ENCODE measurements around the gene PGAM1.

The PGAM1 gene

GRCh38 chr10:97426776-97427570 is 982 bp downstream of the PGAM1 start:
- TF ChIP-seq GATA1 (IDR thresholded peaks at IDR 0.05; ENCODE audit: low read depth, low read length): no peak
- no peak for TF ChIP-seq POLR2A (IDR thresholded peaks at IDR 0.05; ENCODE audit: low read length)
- peak in 1 of 2 experiments; percentile 39 for DNase-seq

GRCh38 chr10:97427571-97428179 is 1.7 kb downstream of the PGAM1 start:
- DNase-seq: peak in 1 of 2 experiments; percentile 23
- no peak for TF ChIP-seq POLR2A (IDR thresholded peaks at IDR 0.05; ENCODE audit: low read length)
- no peak for TF ChIP-seq GATA1 (IDR thresholded peaks at IDR 0.05; ENCODE audit: low read depth, low read length)

DNA sequence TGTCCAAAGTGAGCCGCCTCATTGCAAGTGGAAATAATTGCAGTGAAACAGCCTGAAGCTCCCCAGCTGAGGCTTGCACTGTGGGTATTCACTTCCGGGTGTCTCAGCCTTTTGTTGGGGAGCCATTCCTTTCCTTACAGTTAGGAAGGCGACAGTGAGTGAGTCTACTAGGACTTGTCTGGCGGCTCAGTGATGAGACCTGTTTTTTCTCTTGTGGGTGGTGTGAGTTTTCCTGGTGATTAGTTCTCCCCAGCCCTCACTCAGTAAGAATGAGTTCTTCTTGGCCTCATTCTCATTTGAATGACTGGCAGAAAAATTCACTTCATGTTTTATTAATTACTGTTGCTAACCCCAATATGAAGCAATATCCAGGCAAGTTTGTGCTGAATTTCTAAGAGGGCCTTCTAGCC is 2.6 kb downstream of the PGAM1 start:
- no peak for DNase-seq
- TF ChIP-seq POLR2A (IDR thresholded peaks at IDR 0.05; ENCODE audit: low read length): no peak

GRCh38 chr10:97434055-97434454 is 8.1 kb downstream of the PGAM1 start:
- no peak for TF ChIP-seq POLR2A (IDR thresholded peaks at IDR 0.05; ENCODE audit: low read length)
- TF ChIP-seq GATA1 (IDR thresholded peaks at IDR 0.05; ENCODE audit: low read depth, low read length): no peak

GRCh38 chr10:97434557-97434956 is 8.6 kb downstream of the PGAM1 start:
- no peak for DNase-seq
- TF ChIP-seq GATA1 (IDR thresholded peaks at IDR 0.05; ENCODE audit: low read depth, low read length) (no peak), POLR2A (IDR thresholded peaks at IDR 0.05; ENCODE audit: low read length) (no peak)

More at GRCh38 chr10:97434055-97434454, 8.1 kb downstream of the PGAM1 start:
- no peak for DNase-seq

- no peak for DNase-seq
- TF ChIP-seq POLR2A (IDR thresholded peaks at IDR 0.05; ENCODE audit: low read length) (no peak), GATA1 (IDR thresholded peaks at IDR 0.05; ENCODE audit: low read depth, low read length) (no peak)
These were observed 9.2 kb downstream of the PGAM1 start for GRCh38 chr10:97435211-97435610.

DNA sequence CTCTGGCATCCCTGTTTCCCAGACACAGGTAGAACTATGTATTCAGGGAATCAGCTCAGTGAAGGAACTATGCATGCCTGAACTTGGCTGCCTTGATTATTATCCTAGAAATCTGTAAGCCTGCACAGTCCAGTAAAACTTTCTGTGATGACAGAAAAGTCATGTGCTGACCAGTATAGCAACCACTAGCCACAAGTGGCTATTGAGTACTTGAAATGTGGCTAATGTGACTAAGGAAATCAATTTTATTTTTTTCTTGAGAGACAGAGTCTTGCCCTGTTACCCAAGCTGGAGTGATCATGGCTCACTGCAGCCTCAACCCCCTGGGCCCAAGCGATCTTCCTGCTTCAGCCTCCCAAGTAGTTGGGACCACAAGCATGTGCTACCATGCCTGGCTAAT is 16.3 kb downstream of the PGAM1 start:
- TF ChIP-seq POLR2A (IDR thresholded peaks at IDR 0.05; ENCODE audit: low read length): no peak
- no peak for TF ChIP-seq GATA1 (IDR thresholded peaks at IDR 0.05; ENCODE audit: low read depth, low read length)
- no peak for DNase-seq

GRCh38 chr10:97444212-97444611 is 18.2 kb downstream of the PGAM1 start:
- DNase-seq: no peak
- TF ChIP-seq POLR2A (IDR thresholded peaks at IDR 0.05; ENCODE audit: low read length): no peak
- TF ChIP-seq GATA1 (IDR thresholded peaks at IDR 0.05; ENCODE audit: low read depth, low read length): no peak

DNA sequence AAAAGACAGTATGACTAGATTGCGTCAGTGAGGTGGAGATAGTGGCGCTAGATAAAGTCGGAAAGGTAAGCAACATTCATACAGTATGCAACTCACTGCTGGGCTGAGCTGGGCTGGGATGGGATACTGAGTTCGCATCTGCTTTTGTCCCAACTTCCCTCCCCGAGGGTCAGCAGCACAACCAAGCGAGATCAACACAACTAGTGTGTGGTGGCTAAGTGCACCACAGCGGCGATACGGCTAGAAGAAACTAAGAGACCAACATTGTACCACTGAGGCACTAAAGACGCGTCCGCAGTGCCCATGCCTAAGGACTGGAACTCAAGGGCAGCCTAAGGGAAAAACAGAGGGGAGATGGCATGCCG is 19.3 kb downstream of the PGAM1 start:
- no peak for TF ChIP-seq GATA1 (IDR thresholded peaks at IDR 0.05; ENCODE audit: low read depth, low read length)
- no peak for TF ChIP-seq POLR2A (IDR thresholded peaks at IDR 0.05; ENCODE audit: low read length)
- peak; percentile 45 to 56 for DNase-seq

- DNase-seq: peak; percentile 93 to 94
- TF ChIP-seq GATA1 (IDR thresholded peaks at IDR 0.05; ENCODE audit: low read depth, low read length): no peak
- TF ChIP-seq POLR2A (IDR thresholded peaks at IDR 0.05; ENCODE audit: low read length): peak; percentile 82
These were observed 20.0 kb downstream of the PGAM1 start, which contains the start of the genes EXOSC1 and ZDHHC16 for GRCh38 chr10:97445722-97446639. TSS of gene EXOSC1 (minus strand) at chr10:97446006. CDS start at chr10:97445985, 21 bp downstream. TSS of gene ZDHHC16 (plus strand) at chr10:97446175. CDS start at chr10:97451676, 5,501 bp downstream.

- no peak for DNase-seq
- TF ChIP-seq POLR2A (IDR thresholded peaks at IDR 0.05; ENCODE audit: low read length) (no peak), GATA1 (IDR thresholded peaks at IDR 0.05; ENCODE audit: low read depth, low read length) (no peak)
These were observed 24.8 kb downstream of the PGAM1 start for GRCh38 chr10:97450828-97451227.

DNA sequence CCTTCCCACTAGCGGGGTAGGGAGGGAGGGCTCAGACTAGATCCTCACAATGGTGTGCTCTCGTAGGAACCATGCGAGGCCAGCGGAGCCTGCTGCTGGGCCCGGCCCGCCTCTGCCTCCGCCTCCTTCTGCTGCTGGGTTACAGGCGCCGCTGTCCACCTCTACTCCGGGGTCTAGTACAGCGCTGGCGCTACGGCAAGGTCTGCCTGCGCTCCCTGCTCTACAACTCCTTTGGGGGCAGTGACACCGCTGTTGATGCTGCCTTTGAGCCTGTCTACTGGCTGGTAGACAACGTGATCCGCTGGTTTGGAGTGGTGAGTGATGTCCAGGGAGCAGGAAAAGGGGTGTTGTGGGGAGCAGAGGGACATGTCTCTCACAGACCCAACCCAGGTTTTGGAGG is 25.6 kb downstream of the PGAM1 start:
- no peak for DNase-seq
- TF ChIP-seq GATA1 (IDR thresholded peaks at IDR 0.05; ENCODE audit: low read depth, low read length): no peak
- no peak for TF ChIP-seq POLR2A (IDR thresholded peaks at IDR 0.05; ENCODE audit: low read length)

DNA sequence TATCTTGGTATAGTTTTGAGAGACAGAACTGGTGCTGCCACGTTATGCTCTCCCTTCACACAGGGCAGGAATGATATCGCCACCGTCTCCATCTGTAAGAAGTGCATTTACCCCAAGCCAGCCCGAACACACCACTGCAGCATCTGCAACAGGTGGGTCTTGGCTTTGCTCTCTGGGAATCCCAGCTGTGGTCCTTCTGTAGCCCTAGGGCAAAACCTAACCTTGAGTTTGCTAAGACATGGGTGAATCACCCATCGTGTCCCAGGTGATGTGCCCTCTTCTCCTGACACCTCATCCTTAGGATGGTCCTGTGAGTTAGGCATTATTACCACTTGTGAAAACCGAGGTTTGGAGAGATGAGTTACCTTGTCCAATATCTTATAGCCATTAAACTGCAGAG is 26.4 kb downstream of the PGAM1 start:
- DNase-seq: no peak
- TF ChIP-seq GATA1 (IDR thresholded peaks at IDR 0.05; ENCODE audit: low read depth, low read length) (no peak), POLR2A (IDR thresholded peaks at IDR 0.05; ENCODE audit: low read length) (no peak)
